Activated naive CD4-positive, alpha-beta T cell treated with anti-CD3 and anti-CD28 coated beads, Interleukin-2, amount 50 U/mL, for 24 hours (primary cell): Measurements from ENCODE around the gene HNRNPLL.
"Not testable (repeated sequence)": the region's sequence is repeated elsewhere in the genome, so short reads cannot be mapped to it uniquely, and the experiment has no call there.

ENCODE experiments used
- H3K27ac Mint-ChIP-seq: one replicate; pipeline ENCODE4 v1.8.0; 2021; ENCODE audit warnings: mild to moderate bottlenecking, mixed read lengths
- H3K27me3 Mint-ChIP-seq: one replicate; pipeline ENCODE4 v1.8.0; 2021; ENCODE audit warnings: mixed read lengths
- H3K36me3 Mint-ChIP-seq: one replicate; pipeline ENCODE4 v1.8.0; 2021; ENCODE audit warnings: mixed read lengths
- H3K4me1 Mint-ChIP-seq: one replicate; pipeline ENCODE4 v1.8.0; 2021; ENCODE audit warnings: mixed read lengths
- H3K4me3 Mint-ChIP-seq: one replicate; pipeline ENCODE4 v1.8.0; 2021; ENCODE audit warnings: mild to moderate bottlenecking, mixed read lengths
- H3K9me3 Mint-ChIP-seq: one replicate; pipeline ENCODE4 v1.8.0; 2021; ENCODE audit warnings: mixed read lengths

The HNRNPLL gene

DNA sequence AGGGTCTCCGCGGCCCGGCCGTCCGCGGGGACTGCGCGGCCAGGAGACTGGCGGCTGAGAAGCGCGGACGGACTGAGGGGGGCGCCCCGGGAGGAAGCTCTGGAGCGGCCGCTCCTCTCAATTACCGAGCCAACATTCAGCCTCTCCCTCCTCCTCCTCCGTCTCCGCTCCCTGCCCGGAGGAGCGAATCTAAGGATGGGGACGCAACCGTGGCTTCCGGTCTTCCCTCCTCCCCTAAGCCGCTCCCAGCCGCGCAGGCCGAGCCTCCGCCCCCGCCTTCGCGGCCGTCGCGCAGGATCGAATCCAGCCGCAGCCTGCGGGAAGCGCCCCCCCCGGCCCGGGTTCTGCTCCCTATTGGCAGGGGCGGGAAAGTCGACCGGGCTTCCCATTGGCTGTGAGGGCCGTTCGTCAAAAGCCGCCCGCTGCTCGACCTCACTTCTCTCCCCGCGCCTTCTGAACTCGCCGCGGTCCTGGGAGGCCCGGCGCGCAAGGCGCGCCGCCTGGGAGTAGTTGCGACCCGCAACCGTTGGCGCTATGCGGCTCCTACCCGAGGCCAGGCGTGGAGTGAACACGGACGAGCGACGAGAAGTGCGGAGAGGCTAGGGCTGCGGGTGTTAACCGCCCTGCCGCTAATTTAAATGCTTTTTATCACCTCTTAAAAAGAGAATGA is at the start of gene HNRNPLL:
HNRNPLL (minus strand) TSS at position 197 of the 670 bp plus-strand sequence. CDS start 302 bp downstream, outside the sequence.
- H3K4me1 Mint-ChIP-seq: peaks cover 49% of the 10 kb centered on the region
- no peaks in the 10 kb centered on the region for H3K9me3 Mint-ChIP-seq
- H3K27me3 Mint-ChIP-seq: no peaks in the 10 kb centered on the region
- H3K27ac Mint-ChIP-seq: peak within 1 kb of the TSS; percentile 90
- peaks cover 8% of the 10 kb centered on the region for H3K36me3 Mint-ChIP-seq
- H3K4me3 Mint-ChIP-seq: peak within 1 kb of the TSS; percentile 94

GRCh38 chr2:38650717-38651116 is 48.0 kb upstream of the HNRNPLL start:
- Mint-ChIP-seq H3K9me3 (no peaks in the 10 kb centered on the region), H3K27me3 (no peaks in the 10 kb centered on the region), H3K36me3 (no peaks in the 10 kb centered on the region), H3K4me1 (peaks cover 40% of the 10 kb centered on the region), H3K27ac (no peak overlapping the region), H3K4me3 (no peak overlapping the region)

DNA sequence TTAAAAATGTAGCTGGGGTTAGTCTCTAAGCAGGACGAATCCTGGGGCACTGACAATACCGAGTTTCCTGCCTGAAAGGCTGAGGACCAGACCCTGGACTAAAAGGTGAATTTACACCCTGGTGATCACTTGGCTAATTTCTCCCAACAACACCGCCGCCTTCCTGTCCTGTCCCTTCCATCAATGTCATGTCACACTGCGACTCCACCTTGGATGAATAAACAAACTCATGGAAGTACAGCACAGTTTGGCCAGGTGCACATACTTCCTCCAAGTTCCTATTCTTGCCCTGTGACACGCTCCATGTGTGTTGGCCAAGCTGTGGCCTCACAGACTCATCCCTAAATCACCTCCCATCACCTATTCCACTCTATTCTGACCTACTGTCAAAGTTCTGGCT is 47.3 kb upstream of the HNRNPLL start:
- Mint-ChIP-seq H3K27me3 (no peaks in the 10 kb centered on the region), H3K9me3 (no peaks in the 10 kb centered on the region), H3K4me1 (peaks cover 35% of the 10 kb centered on the region), H3K27ac (no peak overlapping the region), H3K36me3 (no peaks in the 10 kb centered on the region), H3K4me3 (no peak overlapping the region)

DNA sequence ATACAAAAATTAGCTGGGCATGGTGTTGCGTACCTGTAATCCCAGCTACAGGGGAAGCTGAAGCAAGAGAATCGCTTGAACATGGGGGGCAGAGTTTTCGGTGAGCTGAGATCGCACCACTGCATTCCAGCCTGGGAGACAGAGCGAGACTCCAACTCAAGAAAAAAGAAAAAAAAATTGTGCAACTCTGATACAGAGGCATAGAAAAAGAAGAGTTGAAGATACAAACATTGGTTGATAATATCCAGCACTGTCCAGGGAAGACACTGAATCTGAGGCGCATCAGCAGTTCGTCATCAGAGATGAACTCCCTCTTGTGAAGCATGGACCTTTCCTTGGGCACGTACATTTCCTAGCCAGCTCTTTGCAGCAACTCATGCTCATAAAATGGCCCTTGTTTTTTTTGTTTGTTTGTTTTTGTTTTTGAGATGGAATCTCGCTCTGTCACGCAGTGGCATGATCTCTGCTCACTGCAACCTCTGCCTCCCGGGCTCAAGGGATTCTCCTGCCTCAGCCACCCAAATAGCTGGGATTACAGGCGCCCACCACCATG is 46.5 kb upstream of the HNRNPLL start:
- Mint-ChIP-seq H3K4me3 (no peak overlapping the region), H3K4me1 (peaks cover 34% of the 10 kb centered on the region), H3K27ac (no peak overlapping the region), H3K9me3 (no peaks in the 10 kb centered on the region), H3K36me3 (no peaks in the 10 kb centered on the region), H3K27me3 (no peaks in the 10 kb centered on the region)

- no peaks in the 10 kb centered on the region for H3K9me3 Mint-ChIP-seq
- H3K36me3 Mint-ChIP-seq: no peaks in the 10 kb centered on the region
- H3K4me1 Mint-ChIP-seq: peaks cover 29% of the 10 kb centered on the region
- no peak overlapping the region for H3K27ac Mint-ChIP-seq
- no peaks in the 10 kb centered on the region for H3K27me3 Mint-ChIP-seq
- H3K4me3 Mint-ChIP-seq: no peak overlapping the region
These were observed 45.5 kb upstream of the HNRNPLL start for GRCh38 chr2:38648107-38648761.

GRCh38 chr2:38643683-38644511 is 41.2 kb upstream of the HNRNPLL start:
- not testable (repeated sequence) for H3K27me3 Mint-ChIP-seq

GRCh38 chr2:38643021-38643671 is 40.4 kb upstream of the HNRNPLL start:
- Mint-ChIP-seq H3K27ac (no peak overlapping the region), H3K4me3 (no peak overlapping the region), H3K9me3 (no peaks in the 10 kb centered on the region), H3K4me1 (peaks cover 18% of the 10 kb centered on the region), H3K36me3 (no peaks in the 10 kb centered on the region), H3K27me3 (no peaks in the 10 kb centered on the region)

More at GRCh38 chr2:38643683-38644511, 41.2 kb upstream of the HNRNPLL start:
- H3K36me3 Mint-ChIP-seq, H3K9me3 Mint-ChIP-seq: not testable (repeated sequence)
- H3K4me3 Mint-ChIP-seq: peak overlapping the region; percentile 20
- H3K27ac Mint-ChIP-seq: peak overlapping the region; percentile 71
- peaks cover 21% of the 10 kb centered on the region for H3K4me1 Mint-ChIP-seq

GRCh38 chr2:38642373-38643017 is 39.8 kb upstream of the HNRNPLL start:
- peaks cover 12% of the 10 kb centered on the region for H3K4me1 Mint-ChIP-seq
- H3K4me3 Mint-ChIP-seq, H3K9me3 Mint-ChIP-seq, H3K27ac Mint-ChIP-seq, H3K27me3 Mint-ChIP-seq, H3K36me3 Mint-ChIP-seq: not testable (repeated sequence)

DNA sequence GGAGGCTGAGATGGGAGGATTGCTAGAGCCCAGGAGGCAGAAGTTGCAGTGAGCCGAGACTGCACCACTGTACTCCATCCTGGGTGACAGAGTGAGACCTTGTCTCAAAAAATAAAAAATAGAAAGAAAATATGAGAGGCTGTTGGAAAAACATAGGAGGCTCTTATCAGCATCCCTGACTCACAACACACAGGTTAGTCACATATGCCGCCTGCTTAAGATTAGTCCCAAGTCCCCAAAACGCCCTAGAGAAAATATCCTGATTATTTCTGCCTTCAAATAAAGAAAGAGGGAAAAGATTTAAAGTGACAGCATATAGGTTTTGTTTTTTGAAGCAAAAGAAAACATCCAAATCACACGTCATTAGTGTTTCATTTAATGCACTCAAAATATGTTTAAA is 33.3 kb upstream of the HNRNPLL start:
- Mint-ChIP-seq H3K36me3 (no peaks in the 10 kb centered on the region), H3K27ac (no peak overlapping the region), H3K27me3 (no peaks in the 10 kb centered on the region), H3K9me3 (no peaks in the 10 kb centered on the region), H3K4me3 (no peak overlapping the region), H3K4me1 (peaks cover 10% of the 10 kb centered on the region)

DNA sequence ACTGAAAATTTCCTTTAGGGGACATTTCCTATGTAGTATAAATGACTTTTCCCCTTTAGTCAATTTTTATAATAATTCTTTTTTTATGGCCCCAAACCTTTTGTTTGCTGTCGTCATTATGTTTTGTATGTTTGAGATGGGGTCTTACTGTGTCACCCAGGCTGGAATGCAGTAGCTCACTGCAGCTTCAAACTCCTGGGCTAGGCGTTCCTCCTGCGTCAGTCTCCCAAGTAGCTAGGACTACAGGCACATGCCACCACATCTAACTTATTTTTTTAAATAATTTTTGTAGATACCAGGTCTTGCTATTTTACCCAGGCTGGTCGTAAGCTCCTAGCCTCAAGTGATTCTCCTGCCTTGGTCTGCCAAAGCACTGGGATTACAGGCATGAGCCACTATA is 32.4 kb upstream of the HNRNPLL start:
- Mint-ChIP-seq H3K4me3 (no peak overlapping the region), H3K4me1 (peaks cover 10% of the 10 kb centered on the region), H3K27me3 (no peaks in the 10 kb centered on the region), H3K27ac (no peak overlapping the region), H3K9me3 (no peaks in the 10 kb centered on the region), H3K36me3 (no peaks in the 10 kb centered on the region)

GRCh38 chr2:38634684-38635083 is 32.0 kb upstream of the HNRNPLL start:
- Mint-ChIP-seq H3K27ac (no peak overlapping the region), H3K4me3 (no peak overlapping the region), H3K27me3 (no peaks in the 10 kb centered on the region), H3K9me3 (no peaks in the 10 kb centered on the region), H3K36me3 (no peaks in the 10 kb centered on the region), H3K4me1 (peaks cover 10% of the 10 kb centered on the region)

- Mint-ChIP-seq H3K27ac (peak overlapping the region; percentile 46), H3K4me3 (no peak overlapping the region), H3K9me3 (no peaks in the 10 kb centered on the region), H3K4me1 (peaks cover 10% of the 10 kb centered on the region), H3K36me3 (no peaks in the 10 kb centered on the region), H3K27me3 (no peaks in the 10 kb centered on the region)
These were observed 31.2 kb upstream of the HNRNPLL start for GRCh38 chr2:38633895-38634294.

GRCh38 chr2:38632980-38633379 is 30.3 kb upstream of the HNRNPLL start:
- no peak overlapping the region for H3K4me3 Mint-ChIP-seq
- peaks cover 10% of the 10 kb centered on the region for H3K4me1 Mint-ChIP-seq
- H3K27me3 Mint-ChIP-seq: no peaks in the 10 kb centered on the region
- no peaks in the 10 kb centered on the region for H3K9me3 Mint-ChIP-seq
- no peaks in the 10 kb centered on the region for H3K36me3 Mint-ChIP-seq
- H3K27ac Mint-ChIP-seq: no peak overlapping the region

GRCh38 chr2:38631976-38632375 is 29.2 kb upstream of the HNRNPLL start:
- no peaks in the 10 kb centered on the region for H3K36me3 Mint-ChIP-seq
- no peak overlapping the region for H3K4me3 Mint-ChIP-seq
- H3K4me1 Mint-ChIP-seq: peaks cover 12% of the 10 kb centered on the region
- H3K27ac Mint-ChIP-seq: no peak overlapping the region
- no peaks in the 10 kb centered on the region for H3K27me3 Mint-ChIP-seq
- H3K9me3 Mint-ChIP-seq: no peaks in the 10 kb centered on the region

DNA sequence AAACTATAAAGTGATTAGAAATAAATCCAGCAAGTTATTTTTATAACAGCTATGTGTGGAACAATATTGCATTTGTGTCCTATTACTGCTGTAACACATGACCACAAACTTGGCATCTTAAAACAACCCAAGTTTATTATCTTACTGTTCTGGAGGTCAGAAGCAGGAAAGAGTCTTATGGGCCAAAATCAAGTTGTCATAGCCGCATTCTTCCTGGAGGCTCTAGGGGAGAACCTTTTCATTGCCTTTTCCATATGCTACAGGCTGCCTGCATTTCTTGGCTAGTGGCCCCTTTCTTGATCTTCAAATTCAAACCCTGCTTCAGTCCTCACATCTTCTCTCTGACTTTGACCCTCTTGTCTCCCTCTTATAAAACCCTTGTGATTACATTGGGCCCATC is 27.0 kb upstream of the HNRNPLL start:
- no peaks in the 10 kb centered on the region for H3K9me3 Mint-ChIP-seq
- no peaks in the 10 kb centered on the region for H3K27me3 Mint-ChIP-seq
- H3K27ac Mint-ChIP-seq: no peak overlapping the region
- H3K4me3 Mint-ChIP-seq: no peak overlapping the region
- peaks cover 21% of the 10 kb centered on the region for H3K4me1 Mint-ChIP-seq
- H3K36me3 Mint-ChIP-seq: no peaks in the 10 kb centered on the region
